OCI-LY3 (cell line): ENCODE measurements around the gene FGL2.

Experiments
- H2AFZ ChIP-seq: fragments of 200-600, 300-600 bp; shearing (Covaris generic); 2 replicates; pipeline ENCODE4 v1.6.0; 2014; ENCODE audit warnings: antibody characterized with exemption, low read depth, low read length
- H3K27ac ChIP-seq: fragments of 200-600, 300-600 bp; sonication (generic); 2 replicates; pipeline ENCODE4 v1.5.1; 2014; ENCODE audit warnings: mild to moderate bottlenecking, low read length, moderate library complexity, mixed read lengths
- H3K27me3 ChIP-seq: fragments of 200-600, 300-600 bp; sonication (generic); 2 replicates; pipeline ENCODE4 v1.6.1; 2014; ENCODE audit warnings: low read depth, low read length, mixed read lengths
- H3K36me3 ChIP-seq: fragments of 200-600, 300-600 bp; sonication (generic); replicated peaks from 2 replicates; pipeline ENCODE3; 2014; ENCODE audit warnings: low read depth, low read length, mixed read lengths
- H3K4me1 ChIP-seq: fragments of 300-600, 200-600 bp; sonication (generic); 2 replicates; pipeline ENCODE4 v1.6.1; 2014; ENCODE audit warnings: low read length, mixed read lengths
- H3K4me2 ChIP-seq: fragments of 200-600, 300-600 bp; sonication (generic); 2 replicates; pipeline ENCODE4 v1.6.1; 2014; ENCODE audit warnings: low read length, mixed read lengths
- H3K4me3 ChIP-seq: fragments of 300-600, 200-600 bp; sonication (generic); 2 replicates; pipeline ENCODE4 v1.5.1; 2014; ENCODE audit warnings: antibody characterized with exemption, mild to moderate bottlenecking, low read length, moderate library complexity
- H3K79me2 ChIP-seq: fragments of 300-600, 200-600 bp; shearing (Covaris generic); 2 replicates; pipeline ENCODE4 v1.6.1; 2014; ENCODE audit warnings: mild to moderate bottlenecking, low read length, mixed read lengths
- H3K9ac ChIP-seq: fragments of 300-600, 200-600 bp; shearing (Covaris generic); 2 replicates; pipeline ENCODE4 v1.6.0; 2014; ENCODE audit warnings: mild to moderate bottlenecking, low read length, moderate library complexity
- H3K9me3 ChIP-seq: fragments of 200-600, 300-600 bp; shearing (Covaris generic); 2 replicates; pipeline ENCODE4 v1.6.1; 2014; ENCODE audit warnings: low read length, mixed read lengths; ENCODE audit not compliant: insufficient read depth
- H4K20me1 ChIP-seq: fragments of 200-600, 300-600 bp; sonication (generic); 2 replicates; pipeline ENCODE4 v1.6.1; 2016; ENCODE audit warnings: low read length, mixed read lengths; ENCODE audit not compliant: insufficient read depth
- EZH2phosphoT487 ChIP-seq: fragments of 200-600 bp; shearing (Covaris generic); IDR thresholded peaks from 2 replicates; pipeline ENCODE4 v1.6.1; 2018; ENCODE audit warnings: antibody characterized with exemption, mixed run types, low read depth
- TF ChIP-seq, protein P1 (sequence below): fragments of 200-600, 300-600 bp; sonication (generic); IDR thresholded peaks from 2 replicates; pipeline ENCODE4 v1.5.1; 2014; ENCODE audit warnings: antibody characterized with exemption, low read length, low read depth

Gene FGL2

DNA sequence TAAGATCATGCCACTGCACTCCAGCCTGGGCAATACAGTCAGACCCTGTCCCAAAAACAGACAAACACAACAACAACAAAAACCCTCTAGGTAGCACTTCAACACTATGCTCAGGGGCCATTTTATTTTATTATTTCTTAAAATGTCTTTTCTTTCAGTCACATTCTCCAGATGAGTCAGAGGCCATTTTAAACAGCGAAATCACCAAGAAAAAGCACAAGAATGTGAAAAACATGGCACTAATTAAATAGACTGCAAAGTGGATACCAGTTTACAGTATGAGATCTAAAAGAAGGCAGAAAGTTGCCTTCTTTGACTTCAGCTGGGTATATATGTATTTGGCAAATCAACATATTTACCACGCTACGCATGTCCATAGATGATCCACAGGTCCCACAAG is 6.1 kb upstream of the FGL2 start:
- no peaks in the 10 kb centered on the region for H4K20me1 ChIP-seq
- peaks cover 15% of the 10 kb centered on the region; the same call in 1 of the 2 replicates for H3K9me3 ChIP-seq
- H3K4me1 ChIP-seq = peaks cover 54% of the 10 kb centered on the region
- H3K27ac ChIP-seq = no peak overlapping the region
- no peak overlapping the region for H3K4me3 ChIP-seq
- H3K27me3 ChIP-seq = no peaks in the 10 kb centered on the region
- peaks cover 8% of the 10 kb centered on the region for H3K36me3 ChIP-seq
- no peak for TF ChIP-seq EZH2phosphoT487
- TF ChIP-seq, protein P1, sequence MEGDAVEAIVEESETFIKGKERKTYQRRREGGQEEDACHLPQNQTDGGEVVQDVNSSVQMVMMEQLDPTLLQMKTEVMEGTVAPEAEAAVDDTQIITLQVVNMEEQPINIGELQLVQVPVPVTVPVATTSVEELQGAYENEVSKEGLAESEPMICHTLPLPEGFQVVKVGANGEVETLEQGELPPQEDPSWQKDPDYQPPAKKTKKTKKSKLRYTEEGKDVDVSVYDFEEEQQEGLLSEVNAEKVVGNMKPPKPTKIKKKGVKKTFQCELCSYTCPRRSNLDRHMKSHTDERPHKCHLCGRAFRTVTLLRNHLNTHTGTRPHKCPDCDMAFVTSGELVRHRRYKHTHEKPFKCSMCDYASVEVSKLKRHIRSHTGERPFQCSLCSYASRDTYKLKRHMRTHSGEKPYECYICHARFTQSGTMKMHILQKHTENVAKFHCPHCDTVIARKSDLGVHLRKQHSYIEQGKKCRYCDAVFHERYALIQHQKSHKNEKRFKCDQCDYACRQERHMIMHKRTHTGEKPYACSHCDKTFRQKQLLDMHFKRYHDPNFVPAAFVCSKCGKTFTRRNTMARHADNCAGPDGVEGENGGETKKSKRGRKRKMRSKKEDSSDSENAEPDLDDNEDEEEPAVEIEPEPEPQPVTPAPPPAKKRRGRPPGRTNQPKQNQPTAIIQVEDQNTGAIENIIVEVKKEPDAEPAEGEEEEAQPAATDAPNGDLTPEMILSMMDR = no peak
- no peak overlapping the region for H3K9ac ChIP-seq
- no peak overlapping the region for H2AFZ ChIP-seq
- H3K79me2 ChIP-seq = no peaks in the 10 kb centered on the region
- H3K4me2 ChIP-seq = no peak overlapping the region

DNA sequence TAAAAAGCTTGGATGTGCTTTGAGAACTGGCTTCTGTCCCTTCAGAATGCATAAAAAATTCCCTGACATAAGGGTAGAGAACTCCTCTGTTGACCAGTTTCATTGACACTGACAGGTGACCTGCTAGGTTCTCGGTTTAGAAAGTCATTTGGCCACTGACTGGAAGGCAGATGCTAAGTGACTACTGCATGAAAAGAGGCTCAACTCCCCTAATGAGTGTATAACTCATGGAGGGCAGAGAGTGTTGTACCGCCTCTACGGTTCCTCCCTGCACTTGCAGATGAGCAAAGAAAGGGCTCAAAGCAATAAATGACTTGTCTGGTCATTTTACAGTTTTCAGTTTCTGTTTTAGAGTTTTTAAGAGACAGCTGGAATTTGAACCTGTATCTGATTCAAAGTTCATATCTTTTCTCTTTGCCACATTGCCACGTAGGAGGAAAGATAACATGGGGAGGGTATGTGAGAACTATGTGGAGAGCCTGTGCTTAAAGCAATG is 2.9 kb upstream of the FGL2 start:
- no peaks in the 10 kb centered on the region for H4K20me1 ChIP-seq
- no peak overlapping the region for H2AFZ ChIP-seq
- H3K4me3 ChIP-seq = peak overlapping the region; percentile 47
- H3K27me3 ChIP-seq = no peaks in the 10 kb centered on the region
- TF ChIP-seq, protein P1 = no peak
- no peak for TF ChIP-seq EZH2phosphoT487
- H3K9me3 ChIP-seq = no peaks in the 10 kb centered on the region
- H3K36me3 ChIP-seq = no peaks in the 10 kb centered on the region
- peak overlapping the region; percentile 75 for H3K4me2 ChIP-seq
- peak overlapping the region; percentile 98 for H3K27ac ChIP-seq
- peaks cover 23% of the 10 kb centered on the region for H3K79me2 ChIP-seq
- peak overlapping the region; percentile 74 for H3K9ac ChIP-seq
- peaks cover 79% of the 10 kb centered on the region for H3K4me1 ChIP-seq

DNA sequence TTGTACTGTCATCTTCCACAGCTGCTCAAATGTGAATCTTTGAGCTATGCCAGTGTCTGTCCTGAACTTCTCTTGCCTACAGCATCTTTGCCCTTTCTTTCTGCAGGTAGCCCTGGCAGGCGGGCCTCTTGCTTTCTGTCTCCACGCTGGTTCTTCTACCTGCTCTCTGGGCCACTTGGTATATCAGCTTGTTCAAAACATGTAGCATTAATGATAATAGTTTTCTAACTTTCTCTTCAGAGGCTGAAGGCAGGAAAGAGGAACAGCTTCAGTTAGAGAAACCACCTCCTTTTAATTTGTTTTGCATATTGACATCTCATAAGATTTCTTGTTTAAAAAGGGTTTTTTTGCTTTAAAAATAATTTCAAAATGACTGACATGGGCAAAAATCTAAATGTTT is 923 bp upstream of the FGL2 start:
- H3K9ac ChIP-seq = peak overlapping the region; percentile 90

DNA sequence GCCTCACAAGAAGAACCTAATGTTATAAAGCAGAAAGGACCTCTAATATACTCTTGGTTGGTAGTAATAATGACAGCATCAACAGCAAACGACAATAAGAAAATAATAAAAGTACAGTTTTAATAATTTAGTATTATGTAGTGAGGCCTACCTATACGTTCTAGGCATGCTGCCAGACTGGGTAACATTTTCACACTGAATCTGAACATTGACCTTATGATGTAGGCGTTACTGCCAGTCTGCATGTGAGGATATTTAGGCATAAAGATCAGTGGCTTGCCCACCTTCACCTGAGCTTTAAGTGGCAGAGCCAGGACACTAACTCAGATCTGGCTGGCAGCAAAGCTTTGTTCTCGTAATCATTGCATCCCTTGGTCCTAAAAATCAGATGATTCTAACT is 2.5 kb downstream of the FGL2 start:
- Histone ChIP-seq H3K9ac (peak overlapping the region; percentile 90), H3K4me1 (peaks cover 85% of the 10 kb centered on the region), H3K4me3 (peak overlapping the region; percentile 84), H4K20me1 (no peaks in the 10 kb centered on the region), H3K27ac (peak overlapping the region; percentile 98), H2AFZ (no peak overlapping the region), H3K27me3 (no peaks in the 10 kb centered on the region), H3K4me2 (peak overlapping the region; percentile 89), H3K36me3 (peaks cover 12% of the 10 kb centered on the region), H3K79me2 (peaks cover 64% of the 10 kb centered on the region), H3K9me3 (no peaks in the 10 kb centered on the region)
- TF ChIP-seq EZH2phosphoT487 = no peak
- TF ChIP-seq, protein P1 = no peak

More for the DNA sequence above, 923 bp upstream of the FGL2 start:
- H3K4me1 ChIP-seq = peaks cover 89% of the 10 kb centered on the region
- peak overlapping the region; percentile 89 for H3K4me2 ChIP-seq
- peak overlapping the region; percentile 98 for H3K27ac ChIP-seq
- H3K36me3 ChIP-seq = peaks cover 9% of the 10 kb centered on the region
- peaks cover 43% of the 10 kb centered on the region for H3K79me2 ChIP-seq
- peak overlapping the region; percentile 84 for H3K4me3 ChIP-seq
- H3K9me3 ChIP-seq = no peaks in the 10 kb centered on the region
- no peaks in the 10 kb centered on the region for H4K20me1 ChIP-seq
- TF ChIP-seq EZH2phosphoT487 = no peak
- TF ChIP-seq, protein P1 = no peak
- no peaks in the 10 kb centered on the region for H3K27me3 ChIP-seq
- H2AFZ ChIP-seq = no peak overlapping the region
